ENCODE measurements around the gene UGT1A3.

DNA sequence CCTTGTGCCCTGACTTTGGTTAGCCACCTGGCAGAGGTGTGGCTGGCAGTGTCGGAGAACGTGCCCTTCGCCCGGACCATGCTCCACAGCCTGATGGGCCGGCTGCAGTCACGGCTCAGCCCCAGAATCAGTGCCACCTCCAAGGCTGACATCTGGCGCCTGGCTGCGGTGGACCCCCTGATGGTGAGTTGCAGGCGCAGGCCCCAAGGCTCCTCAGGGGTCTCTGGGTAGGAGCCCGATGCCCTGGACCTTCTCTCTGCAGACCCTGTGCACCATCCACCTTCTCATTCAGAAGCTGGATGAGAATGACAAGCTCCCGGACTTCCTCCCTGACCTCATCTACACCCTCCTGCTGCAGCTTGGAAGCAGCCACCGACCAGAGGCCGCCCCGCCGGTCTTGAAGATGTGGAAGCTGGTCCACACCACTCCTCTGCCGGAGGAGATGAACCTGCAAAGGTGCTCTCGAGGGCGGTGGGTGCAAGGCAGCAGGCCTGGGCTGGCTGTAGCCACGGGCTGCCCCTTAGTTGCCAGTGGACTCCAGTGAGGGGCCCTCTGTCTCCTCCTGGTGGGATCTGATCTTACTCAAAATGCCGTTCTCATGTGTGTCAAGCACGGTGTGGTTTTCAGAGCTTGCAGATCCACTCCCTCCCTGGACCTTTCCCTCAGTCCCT, 93.4 kb downstream of the UGT1A3 start:
- no peak for TF ChIP-seq POLR2A (IDR thresholded peaks at IDR 0.05)
- TF ChIP-seq, protein P1, sequence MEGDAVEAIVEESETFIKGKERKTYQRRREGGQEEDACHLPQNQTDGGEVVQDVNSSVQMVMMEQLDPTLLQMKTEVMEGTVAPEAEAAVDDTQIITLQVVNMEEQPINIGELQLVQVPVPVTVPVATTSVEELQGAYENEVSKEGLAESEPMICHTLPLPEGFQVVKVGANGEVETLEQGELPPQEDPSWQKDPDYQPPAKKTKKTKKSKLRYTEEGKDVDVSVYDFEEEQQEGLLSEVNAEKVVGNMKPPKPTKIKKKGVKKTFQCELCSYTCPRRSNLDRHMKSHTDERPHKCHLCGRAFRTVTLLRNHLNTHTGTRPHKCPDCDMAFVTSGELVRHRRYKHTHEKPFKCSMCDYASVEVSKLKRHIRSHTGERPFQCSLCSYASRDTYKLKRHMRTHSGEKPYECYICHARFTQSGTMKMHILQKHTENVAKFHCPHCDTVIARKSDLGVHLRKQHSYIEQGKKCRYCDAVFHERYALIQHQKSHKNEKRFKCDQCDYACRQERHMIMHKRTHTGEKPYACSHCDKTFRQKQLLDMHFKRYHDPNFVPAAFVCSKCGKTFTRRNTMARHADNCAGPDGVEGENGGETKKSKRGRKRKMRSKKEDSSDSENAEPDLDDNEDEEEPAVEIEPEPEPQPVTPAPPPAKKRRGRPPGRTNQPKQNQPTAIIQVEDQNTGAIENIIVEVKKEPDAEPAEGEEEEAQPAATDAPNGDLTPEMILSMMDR (IDR thresholded peaks at IDR 0.05), result no peak

Measured in heart left ventricle (tissue), 13 donors.